ENCODE data around the gene FBF1.
"Not testable (repeated sequence)": the region's sequence is repeated elsewhere in the genome, so short reads cannot be mapped to it uniquely, and the experiment has no call there.

Gene FBF1

GRCh38 chr17:75940727-75941441 is at the start of gene FBF1:
FBF1 (minus strand) TSS chr17:75941042; CDS start chr17:75938149, 2,893 bp downstream.
- peak; percentile 96 for DNase-seq

- no peak for DNase-seq
Measured at GRCh38 chr17:75987041-75987440, 46.2 kb upstream of the FBF1 start.

GRCh38 chr17:75985986-75986385 is 45.1 kb upstream of the FBF1 start:
- no peak for DNase-seq

- no peak for DNase-seq
Measured at GRCh38 chr17:75983501-75984181, 42.8 kb upstream of the FBF1 start.

- DNase-seq, result no peak
Measured at GRCh38 chr17:75981019-75981615, 40.3 kb upstream of the FBF1 start.

GRCh38 chr17:75980188-75981018 is 39.6 kb upstream of the FBF1 start:
- DNase-seq, result no peak

- no peak for DNase-seq
Measured at GRCh38 chr17:75979705-75980187, 38.9 kb upstream of the FBF1 start.

GRCh38 chr17:75978938-75979704 is 38.3 kb upstream of the FBF1 start, which contains the start of the genes ACOX1 and TEN1:
ACOX1 (minus strand) TSS chr17:75979166; CDS start chr17:75979073, 93 bp downstream.
TEN1 (plus strand) TSS chr17:75979240; CDS start chr17:75986193, 6,953 bp downstream.
- peak; percentile 97 for DNase-seq

- DNase-seq, result no peak
Measured at GRCh38 chr17:75976175-75976848, 35.5 kb upstream of the FBF1 start.

GRCh38 chr17:75975757-75976174 is 34.9 kb upstream of the FBF1 start:
- DNase-seq, result no peak

GRCh38 chr17:75975187-75975586 is 34.3 kb upstream of the FBF1 start:
- DNase-seq, result not testable (repeated sequence)

- no peak for DNase-seq
Measured at GRCh38 chr17:75970626-75971025, 29.8 kb upstream of the FBF1 start.

- no peak for DNase-seq
Measured at GRCh38 chr17:75970011-75970523, 29.2 kb upstream of the FBF1 start.

GRCh38 chr17:75969044-75969443 is 28.2 kb upstream of the FBF1 start:
- DNase-seq, result not testable (repeated sequence)

- no peak for DNase-seq
Measured at GRCh38 chr17:75965468-75965867, 24.6 kb upstream of the FBF1 start.

- no peak for DNase-seq
Measured at GRCh38 chr17:75959839-75960511, 19.1 kb upstream of the FBF1 start.

GRCh38 chr17:75959051-75959838 is 18.4 kb upstream of the FBF1 start:
- DNase-seq, result no peak

- no peak for DNase-seq
Measured at GRCh38 chr17:75950855-75951554, 10.2 kb upstream of the FBF1 start.

- DNase-seq, result no peak
Measured at GRCh38 chr17:75950421-75950820, 9.6 kb upstream of the FBF1 start.
